GM18499 (cell line): ENCODE results near the gene LRPAP1.

Experiments used
- ATAC-seq: cut with Tn5 transposase; IDR thresholded peaks from one replicate; pipeline ENCODE4 v1.9.1; 2021; ENCODE audit warnings: moderate number of reproducible peaks; ENCODE audit not compliant: insufficient read depth, unreplicated experiment

LRPAP1 gene

GRCh38 chr4:3491681-3492405 is 40.4 kb downstream of the LRPAP1 start:
- no peak for ATAC-seq

- ATAC-seq: no peak
These were observed 42.7 kb downstream of the LRPAP1 start for GRCh38 chr4:3489451-3489962.

GRCh38 chr4:3488820-3489219 is 43.4 kb downstream of the LRPAP1 start:
- ATAC-seq: no peak

GRCh38 chr4:3487861-3488260 is 44.4 kb downstream of the LRPAP1 start:
- ATAC-seq: no peak

- ATAC-seq: no peak
These were observed 45.4 kb downstream of the LRPAP1 start for GRCh38 chr4:3486541-3487540.

- ATAC-seq: no peak
These were observed 46.2 kb downstream of the LRPAP1 start for GRCh38 chr4:3485886-3486540.

GRCh38 chr4:3485011-3485791 is 47.0 kb downstream of the LRPAP1 start:
- ATAC-seq: no peak

GRCh38 chr4:3484057-3484973 is 47.9 kb downstream of the LRPAP1 start:
- ATAC-seq: no peak

GRCh38 chr4:3483471-3483921 is 48.7 kb downstream of the LRPAP1 start:
- no peak for ATAC-seq

GRCh38 chr4:3482707-3483106 is 49.5 kb downstream of the LRPAP1 start:
- ATAC-seq: no peak

- ATAC-seq: no peak
These were observed 50.3 kb downstream of the LRPAP1 start for GRCh38 chr4:3481783-3482393.

- ATAC-seq: no peak
These were observed 51.1 kb downstream of the LRPAP1 start for GRCh38 chr4:3481113-3481531.

GRCh38 chr4:3480528-3481112 is 51.6 kb downstream of the LRPAP1 start:
- no peak for ATAC-seq

- no peak for ATAC-seq
These were observed 52.7 kb downstream of the LRPAP1 start for GRCh38 chr4:3479358-3480101.

- no peak for ATAC-seq
These were observed 53.5 kb downstream of the LRPAP1 start for GRCh38 chr4:3478446-3479357.

- ATAC-seq: no peak
These were observed 54.3 kb downstream of the LRPAP1 start for GRCh38 chr4:3477750-3478430.
